Measurements from ENCODE around the gene CALU. TPM values are rescaled to one million over a fixed set of nuclear protein-coding genes. Genes with fewer than 3 reads are reported as not detected.

CALU gene
- total and polyA plus RNA-seq, 10 of the 15 experiments (the other 5 are each of a cell fraction or from before 2014, with no cell fraction given), result 31.2 to 75.6 (median 42.1) TPM

DNA sequence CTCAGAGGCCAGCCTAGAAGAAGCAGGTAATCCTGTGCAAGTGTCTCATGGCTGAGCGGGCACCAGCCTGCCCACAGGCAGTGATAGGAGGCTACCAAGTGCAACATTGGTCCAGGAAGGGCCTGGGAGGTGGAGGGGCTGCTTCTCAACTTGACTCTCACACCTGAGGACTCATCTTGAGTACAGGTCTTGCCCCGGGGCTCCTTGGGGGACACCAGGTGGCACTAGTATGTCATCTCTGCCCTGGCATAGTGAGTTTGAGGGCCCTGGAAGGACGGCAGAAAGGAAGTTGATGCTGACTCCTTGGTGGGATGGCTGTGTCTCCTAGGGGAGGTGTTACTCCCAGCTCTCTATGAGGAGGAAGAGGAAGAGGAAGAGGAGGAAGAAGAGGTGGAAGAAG lies 54.9 kb downstream of the CALU start:
- no peaks in the 10 kb centered on the region for H3K79me2 ChIP-seq (ENCODE audit: control insufficient read depth, insufficient read depth, low read length)
- SMC1A ChIA-PET (ENCODE audit: uncharacterized antibody, unreplicated experiment), result interaction anchor here (1.2 kb wide), 1 partner anchor 334 kb away, joined by 4 read pairs; no protein-coding TSS in a partner anchor
- peaks cover 3% of the 10 kb centered on the region; the same call in 1 of the 2 replicates for H3K4me1 ChIP-seq (ENCODE audit: control insufficient read depth, insufficient read depth, low read length)
- H3K9me3 ChIP-seq (replicated peaks; ENCODE audit: control insufficient read depth, insufficient read depth, low read length), result no peaks in the 10 kb centered on the region
- FAIRE-seq, result no peak
- no TSS peak for BruUV-seq (replicated peaks)
- WGBS (ENCODE audit: insufficient coverage, insufficient replicate concordance, low lambda C conversion rate, missing lambda C conversion rate), result 3% methylated on average over 3 of the region's 3 CpGs
- no peak for DNase-seq (ENCODE audit: low read depth, low spot score)
- RAD21 ChIA-PET (ENCODE audit: unreplicated experiment), result no interaction called here
- in situ Hi-C loops (cut with MboI), result no loop called here
- H4K20me1 ChIP-seq (ENCODE audit: control insufficient read depth, insufficient read depth), result no peaks in the 10 kb centered on the region
- H3K4me3 ChIP-seq, result no peak overlapping the region
- TF ChIP-seq MTA3 (IDR thresholded peaks at IDR 0.05; ENCODE audit: borderline replicate concordance, low read length), result no peak
- TF ChIP-seq, protein P1, sequence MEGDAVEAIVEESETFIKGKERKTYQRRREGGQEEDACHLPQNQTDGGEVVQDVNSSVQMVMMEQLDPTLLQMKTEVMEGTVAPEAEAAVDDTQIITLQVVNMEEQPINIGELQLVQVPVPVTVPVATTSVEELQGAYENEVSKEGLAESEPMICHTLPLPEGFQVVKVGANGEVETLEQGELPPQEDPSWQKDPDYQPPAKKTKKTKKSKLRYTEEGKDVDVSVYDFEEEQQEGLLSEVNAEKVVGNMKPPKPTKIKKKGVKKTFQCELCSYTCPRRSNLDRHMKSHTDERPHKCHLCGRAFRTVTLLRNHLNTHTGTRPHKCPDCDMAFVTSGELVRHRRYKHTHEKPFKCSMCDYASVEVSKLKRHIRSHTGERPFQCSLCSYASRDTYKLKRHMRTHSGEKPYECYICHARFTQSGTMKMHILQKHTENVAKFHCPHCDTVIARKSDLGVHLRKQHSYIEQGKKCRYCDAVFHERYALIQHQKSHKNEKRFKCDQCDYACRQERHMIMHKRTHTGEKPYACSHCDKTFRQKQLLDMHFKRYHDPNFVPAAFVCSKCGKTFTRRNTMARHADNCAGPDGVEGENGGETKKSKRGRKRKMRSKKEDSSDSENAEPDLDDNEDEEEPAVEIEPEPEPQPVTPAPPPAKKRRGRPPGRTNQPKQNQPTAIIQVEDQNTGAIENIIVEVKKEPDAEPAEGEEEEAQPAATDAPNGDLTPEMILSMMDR (IDR thresholded peaks at IDR 0.05 in 2 of 3, conservative IDR thresholded peaks at IDR 0.05 in 1 of 3; ENCODE audit: control insufficient read depth in 2 of 3, extremely low read depth in 1 of 3, insufficient read depth in 1 of 3, low read depth in 3 of 3, low read length in 3 of 3), result peak; percentile 40 to 51 (median 40); a peak in 5 of 6 replicates
- peak; percentile 46; the same call in 1 of the 2 replicates for TF ChIP-seq SMC3 (IDR thresholded peaks at IDR 0.05; ENCODE audit: borderline replicate concordance, low read length)
- TF ChIP-seq RAD21 (IDR thresholded peaks at IDR 0.05; ENCODE audit: insufficient read depth, low read depth, low read length), result peak; percentile 61
- TF ChIP-seq ZSCAN29 (IDR thresholded peaks at IDR 0.05), result no peak
- intact Hi-C loops (cut with micrococcal nuclease; ENCODE audit: unreplicated experiment), result loop anchor here (5.0 kb wide), 2 partner anchors 88 to 298 kb away; no protein-coding TSS in a partner anchor
- ATAC-seq, result peak; percentile 25; the same call in 1 of the 3 replicates
- no peak overlapping the region for H3K4me2 ChIP-seq (ENCODE audit: control insufficient read depth, insufficient read depth)
- no peak overlapping the region for H3K27ac ChIP-seq (ENCODE audit: control insufficient read depth, insufficient read depth)
- H3K36me3 ChIP-seq (ENCODE audit: control insufficient read depth in 2 of 2, insufficient read depth in 2 of 2, low read length in 1 of 2), result no peaks in the 10 kb centered on the region
- peaks cover 0 to 2% of the 10 kb centered on the region in 2 experiments; a peak in 2 of 4 replicates for H3K27me3 ChIP-seq (replicated peaks in 1 of 2; ENCODE audit: control insufficient read depth in 2 of 2, insufficient read depth in 2 of 2, low read length in 1 of 2)
- CTCF ChIA-PET, result interaction anchor here (0.9 to 2.1 kb wide), 2 partner anchors 26 to 89 kb away, joined by 3 to 13 read pairs; no protein-coding TSS in a partner anchor
- H2AFZ ChIP-seq (ENCODE audit: control insufficient read depth, low read depth, low read length), result no peak overlapping the region
- POLR2A ChIA-PET, result interaction anchor here (0.6 kb wide), 1 partner anchor 51 kb away, joined by 3 read pairs; no protein-coding TSS in a partner anchor
- no peak overlapping the region for H3K9ac ChIP-seq (ENCODE audit: control insufficient read depth, insufficient read depth, low read length)
